Upper lobe of left lung (tissue), 4 donors: ENCODE results near the gene TP53BP1.

Experiments used
- CTCF ChIP-seq, 6 experiments: fragments of 450-650 bp in 4 of 6; fragments of 200-600 bp in 2 of 6; sonication (generic) in 2 of 6; IDR thresholded peaks; one replicate each; pipeline ENCODE4 v1.5.1; 2016 to 2019; ENCODE audit warnings: antibody characterized with exemption in 6 of 6
- EP300 ChIP-seq, 4 donors: sonication (generic); formaldehyde crosslinking; IDR thresholded peaks; one replicate each; pipeline ENCODE4 v1.5.1; 2017; ENCODE audit warnings: antibody characterized with exemption in 4 of 4, control low read depth in 2 of 4
- POLR2A ChIP-seq, 4 donors: fragments of 450-650 bp; IDR thresholded peaks; one replicate each; pipeline ENCODE4 v1.5.1; 2016 to 2017; ENCODE audit warnings: antibody characterized with exemption in 4 of 4, mild to moderate bottlenecking in 2 of 4

GRCh38 chr15:43449981-43450380 lies 43.0 kb downstream of the TP53BP1 start:
- TF ChIP-seq CTCF (IDR thresholded peaks at IDR 0.05), result no peak
- no peak for TF ChIP-seq POLR2A (IDR thresholded peaks at IDR 0.05)
- TF ChIP-seq EP300 (IDR thresholded peaks at IDR 0.05), result no peak
